HG02943 (cell line): ENCODE results near the gene CFAP57.
"Not testable (repeated sequence)": the region's sequence is repeated elsewhere in the genome, so short reads cannot be mapped to it uniquely, and the experiment has no call there.

Source experiments
- ATAC-seq: cut with Tn5 transposase; IDR thresholded peaks from one replicate; pipeline ENCODE4 v1.9.1; 2021; ENCODE audit warnings: mild to moderate bottlenecking, low read depth, moderate library complexity; ENCODE audit not compliant: unreplicated experiment

CFAP57 gene

DNA sequence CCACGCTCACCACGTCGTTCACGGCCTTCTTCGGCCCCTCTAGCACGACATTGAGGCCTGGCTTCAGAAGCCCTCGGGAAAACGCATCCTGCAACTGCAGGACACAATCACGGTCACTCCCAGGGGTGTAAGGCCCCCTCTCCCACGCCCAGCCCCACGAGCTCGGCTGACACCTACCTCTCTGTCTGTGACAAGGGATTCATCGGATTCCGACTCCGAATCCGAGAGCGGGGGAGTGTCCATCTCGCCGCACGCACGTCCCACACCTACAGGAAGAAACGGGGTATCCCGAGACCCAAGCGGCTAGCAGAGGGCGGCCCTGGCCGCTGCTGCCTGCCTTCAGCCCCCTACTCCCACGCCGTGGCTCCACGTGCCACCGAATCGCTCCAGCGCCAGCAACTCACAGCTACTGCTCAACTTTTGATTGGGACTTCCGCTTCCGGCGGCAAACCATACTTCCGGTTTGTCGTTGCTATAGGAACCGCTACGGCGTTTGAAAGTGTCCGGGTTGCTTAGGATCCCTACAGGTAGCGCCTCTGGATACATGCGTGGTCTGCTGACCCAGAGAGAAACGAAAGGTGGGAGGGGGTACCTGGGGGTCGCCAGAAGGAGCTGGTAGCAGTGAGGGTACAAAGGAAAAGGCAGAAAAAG, at the start of gene CFAP57, which contains the start of gene EBNA1BP2:
Gene CFAP57 (plus strand): TSS at position 455 of the 651 bp plus-strand sequence. CDS start 424 bp downstream, outside the sequence.
Gene EBNA1BP2 (minus strand): TSS at position 415 of the 651 bp plus-strand sequence. CDS start 172 bp downstream, at position 243.
- peak; percentile 80 for ATAC-seq

- no peak for ATAC-seq
Measured at GRCh38 chr1:43123031-43123430, 49.1 kb upstream of the CFAP57 start.

- ATAC-seq = no peak
Measured at GRCh38 chr1:43128816-43129215, 43.3 kb upstream of the CFAP57 start.

GRCh38 chr1:43129426-43129825, 42.7 kb upstream of the CFAP57 start:
- no peak for ATAC-seq

DNA sequence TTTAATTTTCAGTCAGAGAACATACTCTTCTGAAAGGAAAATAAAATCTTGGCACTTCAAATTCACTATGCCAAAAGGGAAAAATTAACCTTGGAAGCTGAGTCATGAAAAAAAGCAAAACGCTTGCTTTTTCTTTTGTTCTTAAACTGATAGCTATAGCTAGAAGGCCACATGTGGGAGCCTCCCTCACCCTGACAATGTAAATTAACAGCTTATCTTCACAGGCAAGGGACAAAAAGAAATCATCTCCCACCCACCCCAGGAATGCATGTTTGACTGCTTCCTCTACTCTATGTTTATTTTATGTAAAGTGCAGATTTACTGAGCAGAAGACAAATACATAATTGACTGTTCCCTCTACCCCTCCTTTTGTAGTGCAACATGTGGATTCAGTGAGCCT, 38.1 kb upstream of the CFAP57 start:
- ATAC-seq = no peak

- no peak for ATAC-seq
Measured at GRCh38 chr1:43134640-43135039, 37.5 kb upstream of the CFAP57 start.

DNA sequence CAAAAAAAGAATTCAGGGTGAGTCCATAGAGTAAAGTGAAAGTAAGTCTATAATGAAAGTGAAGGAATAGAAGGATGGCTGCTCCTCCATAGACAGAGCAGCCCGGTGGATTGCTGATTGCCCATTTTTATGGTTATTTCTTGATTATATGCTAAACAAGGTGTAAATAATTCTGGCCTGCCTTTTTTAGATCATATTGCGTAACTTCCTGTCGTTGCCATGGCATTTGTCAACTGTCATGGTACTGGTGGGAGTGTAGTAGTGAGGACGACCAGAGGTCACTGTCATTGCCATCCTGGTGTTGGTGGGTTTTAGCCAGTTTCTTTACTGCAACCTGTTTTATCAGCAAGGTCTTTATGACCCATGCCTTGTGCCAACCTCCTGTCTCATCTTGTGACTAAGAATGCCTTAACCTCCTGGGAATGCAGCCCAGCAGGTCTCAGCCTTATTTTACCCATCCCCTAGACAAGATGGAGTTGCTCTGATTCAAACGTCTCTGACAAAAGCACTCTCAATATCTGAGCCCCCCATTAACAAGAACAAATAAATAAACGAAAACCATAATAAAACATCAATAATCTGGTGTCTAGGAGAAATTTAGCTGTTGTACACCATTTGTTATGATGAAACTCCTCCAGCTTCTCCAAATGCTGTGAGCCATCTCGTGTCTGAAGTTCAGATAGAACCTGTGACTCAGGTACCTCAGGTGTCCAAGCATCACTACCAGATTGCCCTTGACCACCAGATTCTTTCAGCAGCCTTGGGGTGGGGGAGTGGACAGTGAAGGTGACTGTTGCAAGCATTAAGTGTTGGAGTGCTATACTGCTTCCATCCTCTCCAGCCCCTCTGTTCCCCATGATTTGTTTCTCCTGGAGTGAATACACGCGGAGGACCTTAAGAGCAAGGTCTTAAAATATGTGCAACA, 36.0 kb upstream of the CFAP57 start:
- ATAC-seq = no peak

GRCh38 chr1:43137445-43138052, 34.6 kb upstream of the CFAP57 start:
- no peak for ATAC-seq

DNA sequence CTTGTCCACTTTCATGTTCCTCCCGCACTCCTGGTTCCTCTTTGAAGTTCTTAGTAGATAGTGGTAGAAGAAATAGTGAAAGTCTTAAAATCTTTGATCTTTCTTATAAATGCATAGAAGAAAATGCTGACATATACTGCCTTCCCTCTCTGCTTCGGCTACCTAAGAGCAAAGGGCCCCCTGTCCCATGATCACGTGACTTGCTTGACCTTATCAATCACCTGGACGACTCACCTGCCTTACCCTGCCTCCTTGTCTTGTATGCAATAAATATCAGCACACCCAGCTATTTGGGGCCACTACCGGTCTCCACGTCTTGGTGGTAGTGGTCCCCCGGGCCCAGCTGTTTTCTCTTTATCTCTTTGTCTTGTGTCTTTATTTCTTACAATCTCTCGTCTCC, 32.8 kb upstream of the CFAP57 start:
- not testable (repeated sequence) for ATAC-seq

GRCh38 chr1:43140010-43140409, 32.1 kb upstream of the CFAP57 start:
- ATAC-seq = no peak

DNA sequence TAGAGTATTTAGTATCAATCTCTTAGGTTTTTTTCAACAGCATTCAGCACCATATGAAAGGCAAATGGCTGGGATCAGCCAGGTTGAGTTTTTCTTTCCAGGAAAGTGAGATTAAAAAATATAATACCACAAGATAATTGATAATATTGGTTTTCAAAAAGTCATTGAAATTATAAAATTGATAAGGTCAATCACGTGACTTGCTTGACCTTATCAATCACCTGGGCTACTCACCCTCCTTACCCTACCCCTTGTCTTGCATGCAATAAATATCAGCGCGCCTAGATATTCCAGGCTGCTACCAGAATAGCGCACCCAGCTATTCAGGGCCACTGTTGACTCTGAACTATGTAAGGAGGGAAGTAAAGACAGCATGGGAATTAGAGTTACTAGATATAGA, 31.5 kb upstream of the CFAP57 start:
- no peak for ATAC-seq

- no peak for ATAC-seq
Measured at GRCh38 chr1:43143441-43143888, 28.7 kb upstream of the CFAP57 start.

DNA sequence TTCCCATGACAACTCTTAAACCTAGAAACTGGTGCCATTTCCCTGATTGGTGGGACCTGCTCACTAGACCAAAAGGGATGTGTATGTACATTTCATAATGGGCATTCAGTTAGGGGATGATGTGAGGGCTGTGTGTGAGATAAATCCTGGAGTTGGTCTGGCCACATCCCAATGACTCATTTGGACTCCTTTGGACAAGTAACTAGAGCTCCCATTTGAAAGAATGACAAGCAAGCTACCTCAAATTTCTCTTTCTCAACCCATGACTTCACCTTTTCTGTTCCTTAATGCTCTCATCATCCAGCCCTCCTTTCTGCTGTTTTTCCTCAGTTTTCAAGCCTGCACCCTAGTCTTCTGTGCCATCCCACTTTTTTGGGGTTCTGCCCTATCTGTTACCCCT, 27.9 kb upstream of the CFAP57 start:
- no peak for ATAC-seq

GRCh38 chr1:43147625-43148327, 24.4 kb upstream of the CFAP57 start:
- no peak for ATAC-seq

DNA sequence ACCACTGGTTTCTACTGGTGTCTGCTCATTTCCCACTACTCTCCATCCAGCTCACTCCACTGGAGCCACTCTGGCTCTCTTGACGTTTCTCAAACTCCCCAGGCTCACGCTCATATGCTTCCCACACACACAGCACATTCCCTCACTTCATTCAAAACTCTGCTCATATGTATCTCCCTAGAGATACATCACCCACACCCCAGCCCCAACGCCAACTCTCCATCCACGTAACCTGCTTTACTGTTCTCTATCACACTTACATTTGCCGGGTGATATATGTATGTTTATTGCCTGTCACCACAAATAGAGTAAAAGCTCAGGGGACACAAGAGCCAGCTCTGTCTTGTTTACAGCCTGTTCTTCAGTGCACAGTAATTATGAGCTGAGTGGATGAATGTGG, 22.2 kb upstream of the CFAP57 start:
- no peak for ATAC-seq

DNA sequence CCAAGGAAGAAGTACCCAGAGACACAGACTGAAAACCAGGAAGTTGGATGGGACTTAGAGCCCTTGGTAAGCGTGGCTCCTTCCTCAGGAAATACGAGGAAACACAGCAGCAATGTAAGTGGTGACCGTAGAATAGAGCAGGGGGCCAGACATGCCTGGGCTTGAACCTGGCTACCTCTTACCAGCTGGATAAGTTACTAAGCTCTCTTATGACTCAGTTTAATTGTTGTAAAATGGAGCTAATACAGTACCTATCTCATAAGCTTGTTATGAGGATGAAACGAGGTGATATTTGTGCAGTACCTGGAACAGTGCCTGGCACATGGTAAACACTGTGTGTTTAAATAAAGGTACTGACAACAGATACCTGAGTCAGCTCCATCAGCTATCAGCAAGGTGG, 19.3 kb upstream of the CFAP57 start:
- ATAC-seq = no peak

DNA sequence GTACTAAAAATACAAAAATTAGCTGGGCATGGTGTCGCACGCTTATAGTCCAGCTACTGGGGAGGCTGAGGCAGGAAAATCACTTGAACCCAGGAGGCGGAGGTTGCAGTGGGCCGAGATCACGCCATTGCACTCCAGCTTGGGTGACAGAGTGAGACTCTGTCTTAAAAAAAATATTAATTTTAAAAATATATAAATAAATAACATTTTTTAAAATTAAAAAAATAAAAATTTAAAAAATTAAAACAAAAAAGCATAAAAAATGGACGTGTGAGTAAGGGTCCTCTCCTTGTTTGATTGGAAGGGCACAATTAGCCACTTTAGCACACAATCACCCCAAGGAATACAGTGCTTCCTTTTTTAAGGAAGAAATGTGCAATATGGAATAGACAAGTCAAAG, 18.7 kb upstream of the CFAP57 start:
- no peak for ATAC-seq

DNA sequence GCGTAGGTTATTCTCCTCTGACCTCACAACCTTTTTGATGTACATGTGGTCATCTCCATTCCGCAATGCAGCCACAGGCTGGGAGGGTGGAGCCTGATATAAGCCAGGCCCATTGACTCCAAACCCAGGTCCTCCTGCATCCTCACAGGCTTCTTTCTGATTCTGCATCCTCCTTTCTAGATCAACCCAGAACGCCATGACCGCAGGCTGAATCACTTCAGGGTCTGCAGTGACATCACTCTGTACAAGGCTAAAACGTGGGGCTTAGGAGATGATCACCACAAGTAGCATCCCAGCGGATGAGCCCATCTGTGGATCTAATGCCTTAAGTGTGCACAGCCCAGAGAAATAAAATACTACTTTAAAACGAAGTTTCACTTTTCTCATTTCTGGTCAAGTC, 16.1 kb upstream of the CFAP57 start:
- ATAC-seq = no peak

DNA sequence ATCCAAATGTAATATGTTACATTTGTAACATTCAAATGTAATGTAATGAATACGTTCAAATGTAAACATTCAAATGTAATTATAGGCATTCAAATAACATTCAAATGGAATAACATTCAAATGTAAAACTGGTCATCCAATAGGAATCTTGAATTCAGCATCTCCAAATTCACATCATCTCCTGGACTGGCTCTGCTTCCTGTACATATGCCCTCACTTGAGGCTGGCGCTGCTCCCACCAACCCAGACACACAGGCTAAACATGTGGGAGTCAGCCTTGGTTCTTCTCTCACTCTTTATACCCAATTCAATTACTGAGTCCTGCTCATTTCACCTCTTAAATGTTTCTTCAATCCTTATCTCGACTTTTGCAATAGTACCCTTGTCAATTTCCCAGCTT, 7.0 kb upstream of the CFAP57 start:
- no peak for ATAC-seq

DNA sequence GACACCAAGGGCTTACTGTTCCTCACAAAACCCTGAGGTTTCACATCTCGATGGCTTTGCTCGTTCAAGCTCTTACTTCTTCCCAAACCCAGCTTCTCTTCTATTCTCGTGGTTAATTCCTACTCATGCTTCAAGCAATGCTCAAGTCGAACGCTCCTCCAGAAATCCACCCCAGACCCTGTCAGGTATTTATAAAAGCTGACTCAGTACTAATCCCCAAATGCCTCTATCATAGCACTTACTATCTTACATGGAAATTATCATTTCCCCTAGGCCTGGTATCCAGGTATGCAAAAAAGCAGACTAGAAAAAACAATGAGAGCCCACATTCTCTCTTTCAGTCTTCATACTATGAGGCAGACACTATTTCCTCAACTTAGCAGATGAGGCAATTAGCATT, 6.4 kb upstream of the CFAP57 start:
- no peak for ATAC-seq
